HG03039 (cell line): ENCODE measurements around the gene TAOK3.
A peak's percentile ranks its signal among the peaks of the same experiment; 100 is the strongest.

ENCODE experiments used
- ATAC-seq: cut with Tn5 transposase; IDR thresholded peaks from one replicate; pipeline ENCODE4 v1.9.1; 2021; ENCODE audit warnings: mild to moderate bottlenecking, moderate library complexity; ENCODE audit not compliant: unreplicated experiment

TAOK3 gene

GRCh38 chr12:118219772-118220171 lies 152.9 kb downstream of the TAOK3 start:
- ATAC-seq, result no peak

DNA sequence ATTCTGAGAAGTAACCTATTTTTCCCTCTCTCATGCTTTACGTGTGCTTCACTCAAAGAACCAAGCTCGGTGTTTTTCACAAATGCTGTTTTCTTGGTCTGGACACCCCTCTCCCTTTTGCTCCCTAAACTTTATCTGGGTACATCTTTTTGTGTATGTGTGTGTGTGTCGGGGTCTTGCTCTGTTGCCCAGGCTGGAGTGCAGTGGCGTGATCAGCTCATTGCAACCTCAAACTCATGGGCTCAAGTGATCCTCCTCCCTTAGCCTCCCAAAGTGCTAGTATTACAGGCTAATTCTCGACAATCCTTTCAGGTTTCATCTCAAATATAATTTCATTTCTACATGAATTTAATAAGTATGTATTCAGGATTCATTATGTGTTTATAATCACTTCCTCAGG lies 153.6 kb downstream of the TAOK3 start:
- no peak for ATAC-seq

- ATAC-seq, result no peak
These were observed 159.3 kb downstream of the TAOK3 start for GRCh38 chr12:118213452-118213851.

DNA sequence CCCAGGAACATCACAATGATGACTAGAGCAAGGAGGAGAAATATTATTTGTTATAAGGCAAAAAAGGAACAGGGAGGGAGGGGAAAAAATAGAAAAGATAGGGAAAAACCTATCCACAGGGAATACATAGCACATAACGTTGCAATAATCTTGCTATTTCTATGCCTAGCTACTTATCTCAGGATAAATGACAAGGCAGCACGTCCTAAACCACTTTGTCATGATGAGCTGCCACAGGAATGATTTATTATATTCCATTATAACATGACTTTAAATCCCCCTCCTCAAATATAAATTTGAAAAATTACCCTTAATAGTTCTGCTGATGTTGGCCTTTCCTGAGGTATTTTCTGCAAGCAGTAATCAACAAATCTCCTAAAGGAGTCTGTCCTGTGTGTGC lies 160.1 kb downstream of the TAOK3 start:
- ATAC-seq, result no peak

- no peak for ATAC-seq
These were observed 166.6 kb downstream of the TAOK3 start for GRCh38 chr12:118206107-118206412.

DNA sequence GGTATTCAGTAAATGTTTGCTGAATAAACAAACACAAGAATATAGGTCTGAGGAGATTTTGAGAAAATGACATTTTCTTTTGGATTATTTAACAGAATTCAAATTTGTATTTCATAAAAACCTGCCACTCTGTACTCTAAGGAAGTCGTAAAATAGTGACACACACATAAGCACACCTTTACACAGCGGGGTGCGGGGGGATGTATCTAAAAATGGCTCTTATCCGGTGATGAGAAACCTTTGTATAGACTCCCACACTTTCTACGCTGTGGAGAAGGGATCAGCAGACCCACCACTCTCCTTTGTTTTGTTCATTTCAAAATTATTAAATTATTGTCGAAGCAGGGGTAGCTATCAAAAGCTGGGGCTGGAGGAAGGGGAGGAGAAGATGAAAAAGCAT lies 178.7 kb downstream of the TAOK3 start:
- no peak for ATAC-seq

DNA sequence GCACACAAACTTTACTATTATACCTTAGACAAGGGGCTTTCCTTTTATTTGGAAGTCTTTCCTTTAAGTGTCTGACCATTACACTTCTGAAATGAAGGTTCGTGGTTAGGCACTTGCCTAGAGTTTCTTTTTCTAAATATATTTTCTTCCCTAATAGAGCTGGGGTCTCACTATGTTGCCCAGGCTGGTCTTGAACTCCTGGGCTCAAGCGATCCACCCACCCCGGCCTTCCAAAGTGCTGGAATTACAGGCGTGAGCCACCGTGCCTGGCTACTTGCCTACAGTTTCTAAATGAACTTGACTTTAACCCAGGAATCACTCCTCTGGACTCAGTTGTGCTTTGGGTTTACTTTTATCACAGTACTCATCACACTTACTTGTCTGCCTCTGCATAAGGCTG lies 179.2 kb downstream of the TAOK3 start:
- ATAC-seq, result no peak

DNA sequence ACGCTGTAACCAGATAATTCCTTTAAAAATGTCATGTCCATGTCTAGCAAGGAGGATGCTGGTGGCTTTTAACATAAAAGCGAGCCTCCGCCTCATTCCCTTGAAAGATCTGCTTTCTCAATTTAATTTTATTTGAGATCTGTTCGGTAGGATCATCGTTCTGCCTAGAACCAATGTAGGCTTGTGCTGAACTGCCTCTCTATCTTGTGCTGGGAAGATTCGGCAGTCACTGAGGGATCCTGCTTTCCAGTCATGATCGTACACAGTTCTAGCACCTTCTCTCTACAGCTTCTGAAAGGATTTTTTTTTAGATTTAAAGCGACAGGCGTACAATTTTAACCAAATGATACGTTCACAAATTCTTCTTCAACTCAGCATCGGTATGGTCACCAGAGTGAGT lies 182.4 kb downstream of the TAOK3 start:
- ATAC-seq, result no peak

DNA sequence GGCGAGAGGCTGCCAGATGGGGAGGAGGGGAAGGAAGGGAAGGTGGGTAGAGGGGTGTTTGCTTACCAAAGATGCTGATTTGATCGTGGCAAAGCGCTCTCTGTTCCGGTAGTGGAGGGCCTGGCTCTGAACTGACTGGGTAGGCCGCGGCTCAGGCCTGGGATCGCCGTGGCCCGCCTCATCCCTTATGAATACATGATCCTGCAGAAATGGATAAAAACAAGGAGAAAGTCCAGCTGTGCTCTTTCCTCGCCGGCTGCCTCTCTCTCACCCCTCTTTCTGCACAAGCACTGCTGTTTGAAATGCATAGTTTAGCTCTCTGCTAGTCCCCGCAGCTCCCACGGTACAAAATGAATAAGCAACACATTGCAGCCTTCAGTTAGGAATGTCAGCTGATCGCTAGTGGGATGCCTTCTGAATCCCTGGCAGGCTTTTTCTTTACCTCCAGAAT lies 182.9 kb downstream of the TAOK3 start:
- ATAC-seq, result no peak

DNA sequence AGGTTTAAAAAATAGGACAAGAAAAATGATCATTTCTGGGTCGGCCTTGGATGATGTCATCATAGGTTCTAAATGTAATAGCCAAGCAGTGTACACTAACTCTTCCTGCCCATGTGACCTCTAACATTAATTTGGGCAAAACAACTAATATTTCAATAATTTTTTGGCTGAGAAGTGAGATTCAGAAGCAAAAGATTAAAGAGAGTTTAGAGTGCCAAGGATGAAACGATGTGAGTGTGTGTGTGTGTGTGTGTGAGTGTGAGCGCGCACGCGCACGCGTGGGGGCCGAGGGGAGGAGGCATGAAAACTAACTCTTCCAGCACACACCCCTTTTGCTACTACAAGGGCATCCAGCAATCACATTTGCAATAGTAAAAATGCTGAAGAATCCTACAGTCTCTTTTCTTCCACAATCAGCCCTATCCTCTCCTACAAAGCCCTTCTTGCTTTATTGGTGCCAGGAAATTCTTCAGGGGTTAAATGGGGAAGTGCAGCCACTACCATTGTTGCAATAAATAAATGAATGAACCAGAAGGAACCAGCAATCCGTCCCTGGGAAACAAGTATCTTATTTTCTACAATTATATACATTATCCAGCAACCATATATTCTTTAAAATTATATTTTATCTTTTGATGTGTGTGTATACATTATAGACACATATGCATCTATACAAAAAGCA lies 183.9 kb downstream of the TAOK3 start:
- ATAC-seq, result no peak

DNA sequence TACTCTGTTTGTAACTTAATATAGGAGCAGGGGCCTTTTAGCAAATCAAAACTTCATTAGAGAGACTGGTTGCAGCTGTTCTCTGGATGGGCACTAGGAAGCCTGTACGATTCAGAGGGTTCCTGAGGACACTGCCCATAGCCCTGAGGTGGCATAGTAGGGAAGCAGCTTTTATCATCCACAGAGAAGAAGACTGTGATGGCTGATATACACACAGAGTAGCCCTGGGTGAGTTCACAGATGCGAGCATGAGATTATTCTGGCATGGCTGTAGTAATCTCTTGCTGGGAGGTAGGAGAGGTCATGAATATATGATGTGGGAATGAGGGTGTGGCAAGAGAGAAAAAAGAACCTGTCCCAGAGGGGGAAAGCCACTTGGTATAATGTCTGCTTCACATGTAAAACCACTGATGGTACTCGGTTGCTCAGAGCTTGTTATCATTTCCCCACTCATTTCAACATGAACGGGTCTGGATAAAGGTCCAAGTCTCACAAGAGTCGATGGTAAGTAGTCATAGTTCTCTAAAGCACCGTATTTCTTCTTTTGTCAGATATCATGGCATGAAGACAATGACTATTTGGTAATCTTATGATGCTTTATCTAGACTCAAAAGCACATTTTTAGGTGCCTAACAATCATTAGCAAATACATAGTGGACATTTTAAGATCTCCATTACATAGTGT lies 184.8 kb downstream of the TAOK3 start:
- ATAC-seq, result no peak

DNA sequence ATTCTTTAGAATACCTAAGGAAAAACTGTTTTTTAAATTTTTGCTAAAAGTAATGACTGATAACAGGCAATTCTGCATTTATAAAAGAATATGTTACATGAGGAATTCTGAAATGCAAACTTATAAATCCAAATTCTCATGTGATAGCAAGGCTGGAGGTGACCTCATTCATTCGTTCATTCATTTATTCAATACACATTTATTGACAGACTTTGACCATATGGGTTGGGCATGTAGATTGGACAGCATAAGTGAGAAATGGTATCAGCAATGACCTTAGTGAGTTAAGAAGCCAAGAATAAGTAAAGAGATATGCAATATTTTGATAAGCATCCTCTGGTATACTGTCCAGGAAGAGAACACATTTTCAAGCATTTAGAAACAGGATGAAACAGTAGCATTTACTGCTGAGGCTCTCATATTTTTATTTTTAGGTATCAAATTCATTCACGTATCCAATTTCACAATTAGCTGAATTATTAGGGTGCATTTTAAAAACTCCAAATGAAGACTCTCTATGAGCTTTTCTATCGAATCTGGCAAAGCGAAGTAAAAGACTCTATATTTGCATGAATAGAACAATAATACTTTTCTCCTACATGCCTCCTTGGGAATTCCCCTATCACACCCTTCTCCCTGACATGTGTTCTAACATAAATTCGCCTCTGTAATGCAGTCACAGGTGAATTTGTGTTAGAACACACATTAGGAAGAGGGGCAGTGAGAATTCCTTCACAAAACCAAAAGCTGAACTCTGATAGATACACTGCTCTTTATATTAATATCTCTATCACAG lies 186.9 kb downstream of the TAOK3 start:
- ATAC-seq, result no peak

DNA sequence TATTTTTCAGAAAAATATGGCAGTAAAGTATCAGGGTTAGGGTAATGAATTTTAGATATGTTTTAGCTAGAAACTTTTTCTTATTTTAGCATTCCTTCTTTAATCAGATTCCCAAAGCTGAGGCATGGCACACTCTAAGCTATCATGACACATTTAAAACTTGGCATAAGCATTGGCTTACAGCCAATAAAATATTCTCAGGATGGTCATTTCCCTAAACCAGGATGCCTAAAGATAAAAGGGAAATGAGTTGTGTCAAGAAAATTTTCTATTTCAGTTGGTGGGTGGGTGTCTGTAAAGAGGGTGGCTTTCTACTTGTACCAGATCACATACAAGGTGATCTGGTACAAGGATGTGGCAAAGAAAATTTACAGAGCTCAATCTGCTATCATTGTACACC lies 189.0 kb downstream of the TAOK3 start:
- no peak for ATAC-seq

DNA sequence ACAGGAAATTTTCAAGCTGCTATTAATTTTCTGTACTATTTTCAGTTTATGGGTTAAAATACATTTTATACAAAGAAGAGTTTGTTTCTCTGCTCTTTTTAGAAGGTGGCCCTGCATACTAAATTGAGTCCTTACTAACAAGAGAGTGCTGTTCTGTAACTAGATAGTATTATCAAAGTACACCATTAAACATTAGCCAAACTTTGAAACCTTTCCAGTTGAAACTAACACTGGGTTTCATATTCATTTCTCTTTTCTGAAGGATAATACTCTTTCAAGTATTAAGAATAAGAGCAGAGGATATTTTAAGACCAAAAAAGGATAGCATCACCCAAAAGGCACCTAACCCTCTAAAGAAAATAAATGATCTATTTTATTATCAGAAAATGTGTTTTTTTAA lies 189.6 kb downstream of the TAOK3 start:
- ATAC-seq, result no peak

- peak; percentile 72 for ATAC-seq
These were observed 196.8 kb downstream of the TAOK3 start for GRCh38 chr12:118175823-118176447.

GRCh38 chr12:118166946-118167345 lies 205.8 kb downstream of the TAOK3 start:
- peak; percentile 98 for ATAC-seq

DNA sequence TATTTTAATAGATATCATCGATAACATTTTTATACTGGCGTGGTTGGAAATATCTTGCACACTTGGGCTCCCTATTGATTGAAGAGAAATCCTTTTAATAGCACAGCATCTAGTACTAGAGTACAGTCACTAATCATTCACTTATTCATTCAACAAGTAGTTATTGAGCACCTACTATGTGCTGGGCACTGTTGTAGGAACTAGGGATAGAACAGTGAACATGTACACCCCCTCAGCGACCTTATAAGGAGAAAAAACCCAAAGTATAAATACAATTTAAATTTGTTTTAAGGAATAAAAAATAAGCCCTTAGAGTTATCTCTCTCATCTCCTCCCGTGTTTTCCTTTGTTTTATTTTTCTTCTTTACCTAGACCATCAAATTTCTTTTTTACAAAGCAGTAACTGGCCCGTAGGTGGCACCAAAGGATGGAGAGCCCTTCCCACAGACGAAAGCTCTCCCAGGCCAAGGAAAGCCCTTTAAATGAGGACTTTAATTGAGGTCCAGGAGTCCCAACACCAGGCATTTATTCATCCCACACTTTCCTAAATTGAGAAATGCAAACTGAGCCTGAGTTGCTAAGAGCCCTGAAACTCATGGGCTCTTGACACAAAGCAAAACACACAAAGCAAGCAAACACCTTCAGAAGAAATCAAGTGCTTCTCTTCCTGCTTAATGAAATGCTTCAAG lies 207.8 kb downstream of the TAOK3 start:
- ATAC-seq, result no peak

- ATAC-seq, result no peak
These were observed 212.2 kb downstream of the TAOK3 start for GRCh38 chr12:118160536-118160935.

DNA sequence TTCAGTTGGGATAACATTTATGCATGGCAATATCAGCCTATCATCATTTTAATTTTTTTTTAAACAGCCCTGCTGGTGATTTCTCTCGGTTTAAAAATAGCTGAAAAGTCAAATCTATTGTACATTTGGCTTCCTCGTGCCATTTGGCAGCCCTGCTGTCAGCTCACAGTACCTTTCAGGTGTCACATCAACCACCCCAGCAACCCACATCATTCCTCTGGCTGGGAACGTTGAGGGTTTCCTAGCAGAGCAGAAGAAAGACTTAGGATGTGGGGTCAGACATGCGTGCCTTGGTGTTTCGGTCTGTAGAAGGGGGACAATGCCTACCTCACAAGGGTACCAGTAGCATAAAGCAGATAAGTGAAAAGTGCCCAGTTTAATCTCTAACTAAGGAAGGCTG lies 221.0 kb downstream of the TAOK3 start:
- ATAC-seq, result no peak

DNA sequence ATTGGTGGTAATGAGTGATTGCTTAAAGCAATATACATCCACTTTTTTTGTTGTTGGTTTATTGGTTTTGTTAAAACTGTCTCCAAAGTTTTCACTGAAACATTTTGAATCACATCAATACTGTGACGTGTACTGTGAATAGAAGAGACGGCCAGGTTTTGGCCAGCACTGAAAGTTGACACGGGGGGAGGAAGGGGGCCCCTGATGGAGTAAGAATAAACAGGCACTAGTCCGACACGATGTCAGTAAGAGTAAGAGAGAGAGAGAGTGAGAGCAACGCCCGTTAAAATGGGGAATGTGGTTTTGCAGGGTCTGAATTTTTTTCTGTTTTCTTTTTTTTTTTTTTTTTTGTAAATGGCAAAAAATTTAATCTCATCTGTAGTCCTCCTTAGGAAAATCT lies 222.1 kb downstream of the TAOK3 start:
- no peak for ATAC-seq

- ATAC-seq, result no peak
These were observed 224.4 kb downstream of the TAOK3 start for GRCh38 chr12:118148287-118148686.
